Stimulated activated CD8-positive, alpha-beta memory T cell treated with anti-CD3 and anti-CD28 coated beads, Interleukin-15, amount 100 ng/mL, for 48 hours (primary cell): ENCODE data around the gene PAPOLG.
"Not testable (repeated sequence)": the region's sequence is repeated elsewhere in the genome, so short reads cannot be mapped to it uniquely, and the experiment has no call there.

Experiments used
- DNase-seq, 2 donors: peaks; one replicate each; pipeline ENCODE4 v3.0.0-alpha.2; 2020; ENCODE audit warnings: low read depth in 2 of 2

The PAPOLG gene

GRCh38 chr2:60822987-60823386, 66.9 kb downstream of the PAPOLG start:
- DNase-seq, result no peak

GRCh38 chr2:60823694-60824305, 67.7 kb downstream of the PAPOLG start:
- no peak for DNase-seq

GRCh38 chr2:60825666-60826065, 69.6 kb downstream of the PAPOLG start:
- DNase-seq, result no peak

GRCh38 chr2:60826111-60826510, 70.0 kb downstream of the PAPOLG start:
- DNase-seq, result no peak

- not testable (repeated sequence) for DNase-seq
Observed at GRCh38 chr2:60826860-60827259, 70.8 kb downstream of the PAPOLG start.

- no peak for DNase-seq
Observed at GRCh38 chr2:60827369-60827768, 71.3 kb downstream of the PAPOLG start.

GRCh38 chr2:60830991-60831390, 74.9 kb downstream of the PAPOLG start:
- DNase-seq, result no peak

GRCh38 chr2:60831921-60832320, 75.9 kb downstream of the PAPOLG start:
- DNase-seq, result no peak

GRCh38 chr2:60832621-60833020, 76.6 kb downstream of the PAPOLG start:
- DNase-seq, result no peak

- no peak for DNase-seq
Observed at GRCh38 chr2:60834270-60834717, 78.2 kb downstream of the PAPOLG start.

GRCh38 chr2:60836491-60836890, 80.4 kb downstream of the PAPOLG start:
- DNase-seq, result no peak

GRCh38 chr2:60837123-60837522, 81.1 kb downstream of the PAPOLG start:
- DNase-seq, result no peak

GRCh38 chr2:60838481-60838880, 82.4 kb downstream of the PAPOLG start:
- DNase-seq, result no peak

GRCh38 chr2:60839126-60839813, 83.2 kb downstream of the PAPOLG start:
- no peak for DNase-seq

- DNase-seq, result no peak
Observed at GRCh38 chr2:60840880-60841279, 84.8 kb downstream of the PAPOLG start.

GRCh38 chr2:60843006-60843405, 86.9 kb downstream of the PAPOLG start:
- DNase-seq, result no peak

- DNase-seq, result no peak
Observed at GRCh38 chr2:60844105-60844504, 88.0 kb downstream of the PAPOLG start.

- no peak for DNase-seq
Observed at GRCh38 chr2:60847854-60848253, 91.8 kb downstream of the PAPOLG start.
